T follicular helper cell (primary cell): ENCODE results near the gene KIF6.

ENCODE experiments used
- DNase-seq: peaks from one replicate; pipeline ENCODE4 v3.0.0-alpha.2; 2020; ENCODE audit warnings: low read depth

Gene KIF6

DNA sequence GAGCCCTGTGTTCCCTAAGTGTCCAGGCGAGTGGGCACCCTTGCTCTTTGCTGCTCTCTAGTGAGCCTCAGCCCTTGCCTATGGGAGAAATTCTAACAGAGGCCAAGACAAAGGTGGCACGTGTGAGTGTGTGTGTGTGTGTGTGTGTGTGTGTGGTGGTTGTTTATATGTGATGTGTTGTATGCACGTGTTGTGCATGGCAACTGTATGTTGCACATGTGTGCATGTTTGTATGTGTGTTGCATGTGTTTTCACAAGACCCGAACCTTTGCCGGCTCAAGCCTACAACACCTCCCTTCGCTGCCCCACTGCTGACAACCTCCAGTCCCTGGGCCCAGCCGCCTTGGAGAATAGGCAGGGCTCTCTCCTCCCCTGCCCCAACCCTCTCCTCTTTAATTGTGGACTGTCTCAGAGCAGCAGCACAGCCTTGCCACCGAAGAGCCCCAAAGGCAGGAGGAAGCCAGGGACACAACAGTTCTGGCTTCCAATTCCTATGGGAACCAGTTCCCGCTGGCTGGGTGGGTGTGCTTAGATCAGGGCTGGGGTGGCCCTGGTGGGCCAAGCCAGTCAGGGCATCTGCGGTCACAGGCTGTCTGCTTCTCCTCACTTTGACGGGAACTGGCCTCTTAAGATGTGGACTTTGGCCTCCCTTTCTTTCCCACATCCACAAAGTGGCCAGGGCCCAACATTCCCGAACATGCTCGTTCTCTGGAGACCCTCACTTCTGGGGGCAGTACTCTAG, 405.4 kb downstream of the KIF6 start:
- no peak for DNase-seq

DNA sequence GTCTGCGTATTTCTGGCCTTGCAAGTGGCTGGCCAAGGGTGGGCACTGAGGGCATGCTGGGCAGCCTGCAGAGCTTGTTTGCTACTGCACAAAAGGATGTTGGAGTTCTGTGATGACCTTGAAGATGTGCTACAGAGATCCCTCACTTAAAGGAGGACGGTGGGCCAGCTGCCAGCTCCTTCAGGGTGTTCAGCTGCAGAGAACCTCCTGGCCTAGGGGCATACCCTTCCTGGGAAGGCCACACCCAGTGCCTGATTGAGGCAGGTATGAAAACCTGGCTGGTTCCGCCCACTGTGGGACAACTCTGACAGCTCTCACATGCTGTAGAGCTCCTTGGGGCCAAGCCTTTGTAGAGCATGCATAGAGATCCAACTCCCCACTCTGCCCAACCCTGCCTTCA, 408.0 kb downstream of the KIF6 start:
- no peak for DNase-seq

DNA sequence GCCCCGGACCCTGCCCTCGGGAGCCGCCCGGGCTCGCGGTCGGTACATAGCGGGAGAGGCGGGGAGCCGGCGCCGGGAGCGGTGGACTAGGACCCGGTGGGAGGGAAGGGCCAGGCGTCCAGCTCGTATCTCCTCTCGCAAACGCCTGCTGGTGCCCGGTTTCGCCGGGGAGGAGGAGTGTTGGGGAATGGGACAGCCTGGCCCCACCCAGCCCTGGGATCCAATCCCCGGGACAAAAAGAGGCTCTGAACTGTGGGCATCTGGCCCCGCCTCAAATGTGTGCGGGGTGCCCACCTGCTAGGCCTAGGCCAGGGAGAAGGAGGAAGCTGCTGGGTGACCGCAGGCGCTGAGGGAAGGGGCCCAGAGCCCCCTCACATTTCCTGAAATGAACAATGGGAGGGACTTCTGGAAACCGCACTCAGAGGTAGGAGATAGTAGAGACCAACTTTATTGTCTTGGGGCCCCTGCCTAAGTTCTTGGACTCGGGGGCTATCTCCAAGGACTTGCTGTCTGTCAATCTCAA, 410.9 kb downstream of the KIF6 start, which contains the start of gene KCNK17:
KCNK17 (minus strand) TSS at position 147 of the 523 bp plus-strand sequence; CDS start at position 48, 99 bp downstream.
- no peak for DNase-seq

DNA sequence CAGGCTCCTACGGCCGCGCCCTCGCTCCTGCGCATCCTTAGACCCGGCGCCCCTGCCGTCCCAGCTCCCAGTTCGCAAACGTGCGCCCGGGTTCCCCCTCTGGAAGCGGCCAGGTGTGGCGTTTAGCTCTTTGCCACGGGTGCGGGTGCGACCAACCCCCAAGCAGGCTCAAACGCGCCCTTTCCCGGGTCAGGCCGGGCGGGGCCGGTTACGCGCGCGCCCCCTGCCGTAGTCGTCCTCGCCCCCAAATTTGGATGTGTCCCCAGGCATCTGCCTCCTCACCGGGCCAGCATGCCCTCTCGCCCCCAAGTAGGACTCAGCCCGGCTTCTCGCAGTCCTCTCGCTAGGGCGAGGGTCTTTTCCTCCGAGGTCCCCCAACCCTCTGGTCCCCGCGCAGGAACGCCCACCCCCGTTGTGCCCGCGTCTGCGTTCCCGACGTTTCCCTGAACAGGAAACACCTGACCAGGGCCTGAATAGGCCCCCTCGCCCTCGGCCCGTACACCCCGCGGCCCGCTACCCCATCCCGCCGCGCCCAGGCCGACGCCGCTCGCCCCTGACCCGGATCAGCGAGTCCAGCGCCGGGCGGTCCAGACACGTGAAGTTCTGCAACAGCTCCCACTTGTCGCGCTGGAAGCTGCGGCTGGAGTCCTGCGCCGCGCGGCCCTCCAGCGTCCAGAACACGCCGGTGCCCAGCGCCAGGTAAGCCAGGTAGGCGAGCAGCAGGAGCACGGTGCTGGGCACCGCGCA, 411.5 kb downstream of the KIF6 start:
- no peak for DNase-seq

DNA sequence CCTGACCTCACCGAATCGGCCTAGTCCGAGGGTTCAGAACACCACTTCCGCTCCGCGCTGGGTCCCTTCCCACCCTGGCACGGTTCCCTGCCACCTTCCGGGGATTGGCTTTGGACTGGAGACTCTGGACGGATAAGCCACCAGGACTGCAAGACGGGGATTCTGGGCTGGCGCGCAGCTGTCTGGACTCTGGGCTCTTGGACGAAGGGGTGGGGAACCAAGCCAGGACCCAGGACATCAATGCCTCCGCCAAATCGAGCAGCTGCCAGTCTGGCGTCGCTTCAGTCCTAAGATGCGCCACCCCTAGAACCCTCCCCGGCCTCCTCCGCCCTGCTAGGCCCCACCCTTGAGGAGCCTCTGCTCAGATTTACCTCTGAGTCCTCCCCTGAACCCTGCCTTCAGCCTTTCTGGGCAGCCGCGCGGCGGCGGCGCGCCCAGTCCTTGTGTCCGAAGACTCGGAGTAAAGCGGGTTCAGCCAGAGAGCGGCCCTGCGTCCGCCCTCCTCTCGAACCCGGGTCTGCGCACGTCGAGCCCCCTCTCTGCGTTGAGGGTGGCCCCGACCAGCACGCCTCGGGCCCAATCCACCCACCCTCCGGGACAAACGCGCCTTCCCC, 412.2 kb downstream of the KIF6 start:
- no peak for DNase-seq

DNA sequence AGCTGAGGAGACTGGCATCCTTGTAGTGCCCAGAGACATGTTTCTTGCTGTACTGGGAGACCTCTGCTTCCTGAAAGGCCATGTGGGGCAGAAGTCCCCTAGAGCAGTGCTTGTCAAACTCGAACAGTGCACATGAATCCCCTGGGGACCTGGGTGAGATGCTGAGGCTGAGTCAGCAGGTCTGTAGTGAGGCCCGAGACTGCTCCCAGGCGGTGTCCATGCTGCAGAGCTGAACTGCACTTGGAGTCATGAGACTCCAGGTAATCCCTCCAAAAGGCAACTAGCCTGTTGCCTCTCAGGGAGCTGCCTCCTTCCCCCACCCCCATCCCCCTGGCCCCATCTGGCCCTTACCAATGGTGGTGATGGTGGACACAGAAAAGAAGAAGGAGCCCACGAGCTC, 414.7 kb downstream of the KIF6 start:
- no peak for DNase-seq

DNA sequence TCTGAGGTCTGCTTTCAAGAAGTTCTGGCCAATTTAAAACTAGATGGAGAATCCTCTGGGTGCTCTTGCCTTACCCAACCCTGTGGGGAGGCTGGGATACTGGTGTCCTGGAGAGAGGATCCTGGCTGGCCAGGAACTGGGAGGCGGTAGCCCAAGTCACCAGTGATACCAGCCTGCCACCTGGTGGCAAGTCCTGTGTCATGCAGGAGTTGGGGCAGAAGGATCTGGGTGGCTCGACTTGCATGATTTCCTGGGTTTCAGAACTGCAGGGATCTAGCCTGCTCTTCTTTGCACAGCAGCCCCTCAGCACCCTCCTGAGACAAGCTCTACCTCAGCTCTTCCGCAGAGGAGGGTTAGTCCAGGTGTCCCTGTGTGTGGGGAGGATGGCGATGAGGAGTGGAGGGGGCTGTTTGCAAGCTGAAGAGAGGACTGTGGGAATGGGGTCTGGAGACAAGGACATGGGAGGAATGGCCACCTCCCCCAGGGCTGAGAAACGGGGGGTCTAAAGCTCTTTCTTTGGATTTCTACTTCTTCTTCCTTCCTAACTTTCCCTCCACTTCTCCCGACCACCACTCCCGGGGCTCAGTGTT, 415.2 kb downstream of the KIF6 start:
- DNase-seq, result peak; percentile 38

DNA sequence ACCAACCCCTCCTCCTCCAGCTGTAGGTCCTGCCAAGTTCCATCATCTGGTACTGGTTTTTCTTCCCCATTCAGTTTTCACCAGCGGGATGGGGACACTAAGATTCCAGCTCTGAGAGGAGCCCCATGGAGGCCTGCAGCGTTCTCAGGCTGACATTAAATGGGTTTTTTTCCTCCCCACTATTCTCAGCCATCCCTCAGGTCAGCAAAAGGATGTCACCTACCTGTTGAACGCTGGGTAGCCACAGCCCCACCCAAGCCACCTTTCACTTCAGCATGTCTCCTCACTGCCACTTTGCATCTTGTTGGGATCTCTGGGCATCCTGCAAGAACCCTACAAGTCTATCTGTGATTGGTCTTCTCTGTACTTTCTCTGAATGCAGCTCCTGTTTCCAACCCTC, 417.7 kb downstream of the KIF6 start:
- no peak for DNase-seq

DNA sequence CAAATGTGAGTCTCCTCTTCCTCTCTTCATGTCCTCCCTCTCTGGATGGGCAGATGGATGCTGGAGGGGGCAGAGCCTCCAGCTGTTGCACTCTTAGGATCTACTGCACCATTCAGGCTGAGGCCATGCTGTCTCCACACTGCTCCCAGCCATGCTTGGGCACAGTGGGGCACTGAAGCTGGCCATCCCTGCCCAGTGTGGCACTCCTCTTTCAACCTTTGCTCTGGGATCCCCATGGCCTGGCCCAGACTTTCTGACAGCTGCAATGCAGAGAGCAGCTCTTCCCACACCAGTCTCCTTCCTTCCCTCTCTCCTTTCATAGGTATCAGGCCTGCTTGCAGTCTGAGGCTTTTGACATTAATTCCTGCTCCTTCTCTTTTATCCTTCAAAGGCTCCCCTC, 420.3 kb downstream of the KIF6 start:
- DNase-seq, result no peak

DNA sequence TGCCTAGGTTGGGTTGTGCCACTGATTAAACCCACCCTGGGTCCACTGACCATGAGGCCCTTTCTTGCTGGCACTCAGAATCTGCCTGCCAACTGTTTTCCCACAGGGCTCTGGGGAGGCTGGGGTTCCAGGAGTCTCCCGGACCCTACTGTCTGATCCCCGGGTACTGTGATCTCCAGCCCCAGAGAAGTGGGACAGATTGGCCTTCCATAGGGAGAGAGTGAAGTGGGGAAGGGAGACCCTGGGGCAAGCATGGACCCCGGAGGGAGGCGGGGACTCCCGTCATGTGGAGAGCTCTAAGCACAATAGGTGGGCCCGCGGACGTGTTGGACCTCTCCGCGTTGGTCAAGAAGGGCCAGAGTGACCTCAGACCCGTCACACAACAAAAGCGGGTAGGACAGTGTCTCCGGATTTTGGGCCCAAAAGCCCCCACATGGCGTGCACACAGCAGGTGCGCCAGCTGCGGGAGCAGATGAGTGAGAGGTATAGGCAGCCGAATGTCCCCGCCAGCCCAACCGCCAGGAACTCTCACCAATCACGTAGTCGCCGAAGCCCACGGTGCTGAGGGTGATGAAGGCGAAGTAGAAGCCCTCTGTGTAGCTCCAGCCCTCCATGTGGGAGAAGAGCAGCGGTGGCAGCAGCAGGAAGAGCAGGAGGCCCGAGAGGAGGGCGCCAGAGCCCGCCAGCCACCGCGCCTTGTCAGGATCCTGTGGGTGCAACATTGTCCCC, 421.6 kb downstream of the KIF6 start:
- DNase-seq, result no peak

DNA sequence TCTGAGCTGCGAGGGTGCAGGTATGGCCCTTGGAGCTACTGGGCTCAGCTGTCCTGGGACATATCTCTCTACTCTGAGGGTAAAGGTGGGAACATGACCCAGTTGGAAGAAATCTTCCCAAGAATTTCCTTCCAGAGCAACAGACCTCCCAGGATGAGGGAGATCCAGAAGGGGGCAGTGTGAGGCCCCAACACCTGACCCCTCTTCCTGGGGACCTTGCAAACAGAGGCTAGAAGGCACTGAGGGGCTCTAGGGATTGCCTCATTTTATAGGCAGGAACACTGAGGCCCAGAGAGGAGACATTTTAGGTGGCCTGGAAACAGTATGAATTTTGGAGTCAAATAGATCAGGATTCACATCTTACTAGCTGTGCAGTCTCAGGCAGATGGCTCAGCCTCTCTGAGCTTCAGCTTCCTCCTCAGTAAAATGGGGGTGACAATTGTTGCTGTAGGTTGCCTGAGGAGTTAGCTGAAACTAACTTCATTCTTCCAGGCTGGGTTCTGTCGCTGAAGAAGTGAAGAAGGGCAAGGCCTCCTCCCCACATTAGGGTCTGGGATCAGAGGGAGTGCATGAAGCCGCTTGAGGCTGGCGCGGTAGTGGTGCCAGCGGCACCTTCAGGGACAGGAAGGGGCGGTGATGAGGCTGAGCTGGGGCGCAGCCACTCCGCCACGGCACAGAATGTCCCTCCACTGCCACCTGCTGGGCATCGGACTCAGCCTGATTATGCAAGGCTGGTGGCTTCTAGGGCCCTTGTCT, 422.4 kb downstream of the KIF6 start:
- peak; percentile 75 for DNase-seq

DNA sequence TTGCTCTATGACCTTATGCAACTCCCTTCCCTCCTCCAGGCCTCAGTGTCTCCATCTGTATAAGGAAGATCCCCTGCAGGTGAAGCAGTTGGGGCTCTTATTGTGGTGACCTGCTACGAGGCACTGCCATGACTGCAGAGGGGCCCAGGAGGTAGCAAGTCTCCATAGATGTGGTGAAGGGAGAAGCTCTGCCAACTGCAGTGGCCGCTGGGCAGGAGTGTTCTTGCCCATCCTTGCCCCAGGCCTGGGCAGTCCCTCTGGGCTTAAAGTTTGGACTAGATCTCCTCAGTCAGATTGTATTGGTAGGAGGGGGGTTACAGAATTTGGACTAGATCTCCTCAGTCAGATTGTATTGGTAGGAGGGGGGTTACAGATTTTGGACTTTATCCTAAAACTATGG, 423.2 kb downstream of the KIF6 start:
- DNase-seq, result no peak

DNA sequence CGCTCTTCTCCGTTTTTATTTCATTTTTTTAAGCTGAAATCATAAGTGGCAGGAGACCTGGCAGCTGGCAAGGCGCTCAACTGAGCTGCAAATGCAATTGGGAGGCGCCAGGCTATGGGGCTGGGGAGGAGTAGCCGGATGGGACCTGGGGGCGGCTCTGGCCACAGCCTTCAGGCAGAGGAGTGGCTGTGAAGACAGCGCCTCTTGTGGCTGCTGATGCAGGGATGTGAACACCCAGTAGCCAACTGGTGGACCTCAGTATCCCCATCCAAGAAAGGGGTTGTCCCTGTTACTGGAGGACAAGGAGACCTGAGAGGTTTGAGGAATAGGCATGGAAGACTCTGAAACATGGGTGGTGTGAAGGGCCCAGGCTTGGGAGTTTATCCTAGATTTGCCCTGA, 423.6 kb downstream of the KIF6 start:
- no peak for DNase-seq

DNA sequence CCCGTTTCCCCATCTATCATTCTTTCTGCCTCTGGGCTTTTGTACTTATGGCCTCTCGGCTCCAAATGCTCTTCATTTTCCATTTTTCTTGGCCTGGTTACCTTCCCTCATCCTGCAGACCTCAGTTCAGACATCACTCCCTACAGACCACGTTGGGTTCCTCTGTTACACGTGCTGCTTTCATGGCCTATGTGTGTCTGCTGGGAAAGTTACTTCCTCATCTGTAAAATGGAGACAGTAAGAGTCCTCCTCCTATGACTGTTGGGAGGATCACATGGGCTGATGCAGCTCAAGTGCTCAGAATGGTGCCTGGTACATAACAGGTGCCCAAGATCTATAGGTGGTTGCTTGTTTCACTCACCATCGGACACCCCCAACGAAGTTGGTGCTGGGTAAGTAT, 424.5 kb downstream of the KIF6 start:
- no peak for DNase-seq

DNA sequence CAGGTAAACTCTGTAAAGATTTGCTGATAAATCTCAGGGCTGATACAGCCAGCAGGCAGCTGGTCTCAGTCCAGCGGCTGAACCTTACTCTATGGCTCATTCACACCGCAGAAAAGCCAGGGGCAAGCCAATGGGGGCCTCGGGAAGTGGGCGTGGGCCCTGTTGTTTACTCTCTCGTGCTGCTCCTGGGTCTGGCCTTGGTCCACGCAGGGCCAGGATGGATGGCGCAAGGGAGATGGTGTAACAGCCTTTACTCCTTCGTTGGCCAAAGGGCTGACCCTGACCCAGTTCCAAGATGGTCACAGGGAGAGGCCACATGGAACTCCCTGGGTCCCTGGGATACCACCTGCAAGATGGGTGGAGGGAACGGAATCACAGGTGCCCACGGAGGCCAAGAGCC, 427.1 kb downstream of the KIF6 start:
- DNase-seq, result no peak

DNA sequence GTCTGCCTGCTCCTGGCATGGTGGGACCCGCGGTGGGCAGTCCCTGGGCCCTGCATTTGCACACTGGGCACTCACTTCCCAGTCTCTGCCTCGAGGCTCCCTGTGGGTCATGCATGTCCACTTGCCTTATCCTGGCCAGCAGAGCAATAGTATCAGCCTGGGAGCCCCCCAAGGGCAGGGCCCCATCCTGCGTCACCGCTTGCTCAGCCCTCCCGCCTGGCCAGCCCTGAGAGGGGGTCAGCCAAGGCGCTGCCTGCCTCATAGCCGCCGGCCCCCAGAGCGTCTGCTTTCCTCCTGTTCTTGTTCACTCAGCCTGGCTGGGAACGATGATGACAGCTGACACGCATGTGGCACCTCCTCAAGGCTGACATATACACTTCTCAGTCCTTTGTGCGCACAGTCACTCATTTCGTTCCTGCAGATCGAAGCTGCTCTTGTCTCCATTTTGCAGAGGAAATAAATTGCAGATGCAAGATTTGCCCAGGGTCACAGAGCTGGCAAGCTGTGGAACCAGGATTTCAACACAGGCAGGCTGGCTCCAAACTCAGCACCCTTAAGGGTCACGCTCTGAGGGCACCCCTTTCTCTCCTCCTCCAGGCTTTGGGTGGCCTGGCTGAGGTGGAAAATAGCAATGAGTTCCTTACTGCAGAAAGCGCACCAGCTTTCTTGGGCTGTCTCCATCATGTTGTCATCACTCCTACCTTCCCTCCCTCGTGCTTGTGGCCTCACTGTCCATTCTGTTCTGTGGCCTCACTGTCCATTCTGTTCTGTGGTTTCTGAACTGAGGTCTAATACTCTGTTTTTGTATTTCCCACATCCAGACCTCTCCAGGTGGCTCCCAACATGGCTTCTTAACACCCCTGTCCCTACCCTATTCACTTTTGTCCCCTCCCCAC, 428.2 kb downstream of the KIF6 start:
- no peak for DNase-seq

DNA sequence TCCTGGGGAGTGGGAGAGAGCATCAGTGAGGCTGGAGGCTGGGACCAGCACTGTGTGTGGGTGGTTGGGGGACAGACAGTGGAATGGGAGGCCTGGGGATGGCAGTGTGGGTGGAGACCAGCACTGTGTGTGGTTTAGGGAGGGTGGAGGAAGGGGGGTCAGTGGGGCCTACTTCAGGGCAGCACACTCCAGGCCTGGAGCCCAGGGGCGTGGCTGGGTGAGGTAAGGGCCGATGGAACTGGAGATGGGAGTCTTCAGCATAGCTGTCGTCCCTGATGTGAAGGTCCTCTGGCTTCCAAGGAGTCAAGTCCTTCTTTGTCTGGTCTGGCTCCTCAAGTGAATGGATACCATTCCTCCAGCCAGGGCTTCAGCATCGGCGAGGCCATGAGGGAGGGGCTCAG, 429.6 kb downstream of the KIF6 start:
- no peak for DNase-seq

DNA sequence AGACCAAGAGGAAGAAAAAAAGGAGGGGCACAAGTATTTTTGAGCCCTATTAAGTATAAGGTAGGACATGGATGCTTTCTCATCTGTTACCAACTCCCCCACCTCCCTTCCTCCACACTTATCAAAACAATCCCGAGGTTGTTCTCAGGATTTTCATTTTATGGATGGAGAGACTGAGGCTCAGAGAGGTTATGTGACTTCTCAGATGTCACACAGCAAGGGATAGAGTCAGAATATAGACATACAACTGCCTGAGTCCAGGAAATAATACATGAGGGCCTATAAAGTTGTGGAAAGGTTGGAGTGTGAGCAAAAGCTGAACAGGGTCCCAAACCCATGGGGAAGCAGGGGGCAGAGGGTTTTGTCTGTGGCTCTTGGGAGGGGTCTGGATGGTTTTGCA, 430.3 kb downstream of the KIF6 start:
- DNase-seq, result no peak

DNA sequence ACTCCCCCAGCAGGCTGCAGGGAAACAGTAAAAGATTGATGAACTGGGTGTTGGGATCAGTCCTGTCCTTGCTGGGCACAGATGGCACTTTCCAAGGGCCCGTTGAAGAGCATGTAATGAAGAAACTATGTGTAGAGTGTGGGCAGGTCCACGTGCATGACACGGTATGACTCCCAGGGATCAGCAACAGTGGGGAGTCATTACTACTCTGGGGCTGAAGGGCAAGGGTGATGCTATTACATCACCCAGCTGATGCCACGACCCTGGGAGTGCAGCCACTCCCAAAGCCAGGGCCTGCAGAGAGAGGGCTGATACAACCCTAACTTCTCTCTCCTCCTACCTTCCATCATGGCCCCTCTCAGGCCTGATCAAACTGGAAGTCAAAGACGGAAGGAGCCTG, 431.1 kb downstream of the KIF6 start:
- no peak for DNase-seq

DNA sequence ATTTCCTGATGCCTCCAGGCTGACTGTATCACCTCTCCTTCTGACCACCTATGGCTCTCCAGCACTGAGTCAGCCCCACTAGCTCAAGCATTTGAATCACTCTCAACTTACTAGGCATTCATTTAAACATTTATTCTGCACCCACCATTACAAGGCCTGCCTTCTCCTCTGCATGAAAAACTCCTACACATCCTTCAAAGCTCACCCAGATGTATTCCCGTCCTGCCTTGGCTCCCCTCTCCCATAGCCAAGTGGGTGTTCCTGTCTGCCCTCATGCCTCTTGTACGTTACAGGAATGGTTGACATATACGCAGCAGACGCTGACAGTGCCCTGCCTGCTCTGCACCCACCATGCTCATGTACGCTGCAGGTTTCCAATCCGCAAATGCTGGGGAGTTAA, 432.6 kb downstream of the KIF6 start:
- no peak for DNase-seq
